ENCODE data around the gene CLEC4M. TPM values are rescaled to one million over a fixed set of nuclear protein-coding genes. Genes with fewer than 3 reads are reported as not detected.
"Not testable (repeated sequence)": the region's sequence is repeated elsewhere in the genome, so short reads cannot be mapped to it uniquely, and the experiment has no call there.

Gene CLEC4M
- total RNA-seq, 2 donors from 2014 or later, result not detected

DNA sequence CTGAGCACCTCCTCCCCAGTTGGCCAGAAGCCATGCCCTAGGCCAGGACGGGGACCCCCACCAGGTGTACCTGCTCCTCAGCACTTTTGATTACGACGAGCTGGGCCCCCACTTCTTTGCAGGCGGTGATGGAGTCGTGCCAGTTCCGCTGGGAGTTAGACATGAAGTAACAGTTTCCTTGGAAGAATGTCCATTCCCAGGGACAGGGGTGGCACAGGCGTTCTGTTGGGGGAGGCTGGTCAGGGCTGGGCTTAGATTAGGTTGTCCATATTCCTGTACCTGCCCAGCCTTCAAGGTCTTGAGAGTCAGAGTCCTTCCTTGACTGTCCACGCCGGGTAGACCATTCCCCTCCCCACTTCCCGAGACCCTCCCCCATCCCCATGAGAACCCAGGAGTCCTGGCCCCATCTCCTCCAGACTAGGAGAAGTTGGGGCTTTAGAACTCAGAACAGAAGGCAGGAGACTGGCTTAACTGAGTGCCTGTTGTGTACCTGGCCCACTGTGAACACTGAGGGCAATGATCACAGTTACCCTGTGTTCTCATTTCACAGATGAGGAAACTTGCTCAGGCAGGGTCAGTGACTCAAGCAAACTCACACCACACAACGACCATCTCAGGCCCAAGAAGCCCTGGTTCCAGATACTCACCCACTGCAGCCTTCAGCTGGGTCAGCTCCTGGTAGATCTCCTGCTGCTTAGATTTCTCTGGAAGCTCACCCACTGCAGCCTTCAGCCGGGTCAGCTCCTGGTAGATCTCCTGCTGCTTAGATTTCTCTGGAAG lies 18.0 kb upstream of the CLEC4M start:
- Histone ChIP-seq H3K9me3 (no peaks in the 10 kb centered on the region), H3K4me1 (ENCODE audit: control insufficient read depth in 1 of 2, low read depth in 2 of 2) (no peaks in the 10 kb centered on the region), H3K36me3 (no peaks in the 10 kb centered on the region), H3K4me3 (no peak overlapping the region), H3K27me3 (replicated peaks; ENCODE audit: insufficient read depth) (no peaks in the 10 kb centered on the region), H3K27ac (no peak overlapping the region)
- TF ChIP-seq, protein P1, sequence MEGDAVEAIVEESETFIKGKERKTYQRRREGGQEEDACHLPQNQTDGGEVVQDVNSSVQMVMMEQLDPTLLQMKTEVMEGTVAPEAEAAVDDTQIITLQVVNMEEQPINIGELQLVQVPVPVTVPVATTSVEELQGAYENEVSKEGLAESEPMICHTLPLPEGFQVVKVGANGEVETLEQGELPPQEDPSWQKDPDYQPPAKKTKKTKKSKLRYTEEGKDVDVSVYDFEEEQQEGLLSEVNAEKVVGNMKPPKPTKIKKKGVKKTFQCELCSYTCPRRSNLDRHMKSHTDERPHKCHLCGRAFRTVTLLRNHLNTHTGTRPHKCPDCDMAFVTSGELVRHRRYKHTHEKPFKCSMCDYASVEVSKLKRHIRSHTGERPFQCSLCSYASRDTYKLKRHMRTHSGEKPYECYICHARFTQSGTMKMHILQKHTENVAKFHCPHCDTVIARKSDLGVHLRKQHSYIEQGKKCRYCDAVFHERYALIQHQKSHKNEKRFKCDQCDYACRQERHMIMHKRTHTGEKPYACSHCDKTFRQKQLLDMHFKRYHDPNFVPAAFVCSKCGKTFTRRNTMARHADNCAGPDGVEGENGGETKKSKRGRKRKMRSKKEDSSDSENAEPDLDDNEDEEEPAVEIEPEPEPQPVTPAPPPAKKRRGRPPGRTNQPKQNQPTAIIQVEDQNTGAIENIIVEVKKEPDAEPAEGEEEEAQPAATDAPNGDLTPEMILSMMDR (IDR thresholded peaks at IDR 0.05), result no peak
- ATAC-seq (ENCODE audit: insufficient number of reproducible peaks, low FRiP score, low read depth), result no peak
- no peak for DNase-seq (ENCODE audit: low spot score)

DNA sequence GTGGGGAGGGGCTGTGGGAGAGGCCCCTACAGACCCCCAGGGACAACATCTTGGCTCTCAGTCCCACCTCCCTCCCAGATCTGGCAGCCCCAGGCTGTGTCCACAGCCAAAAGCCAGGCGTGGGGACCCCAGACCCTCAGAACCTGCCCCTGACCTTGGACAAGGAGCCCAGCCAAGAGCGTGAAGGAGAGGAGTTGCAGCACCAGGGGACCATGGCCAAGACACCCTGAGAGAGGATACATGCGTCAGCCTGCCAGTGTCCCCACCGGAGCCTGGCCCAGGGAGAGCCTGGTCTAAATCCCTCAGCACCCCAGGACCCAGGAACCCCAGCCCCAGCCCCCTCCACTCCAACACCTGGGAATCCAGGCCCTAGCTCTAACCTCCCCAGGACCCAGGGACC lies 16.7 kb upstream of the CLEC4M start:
- not testable (repeated sequence) for DNase-seq (ENCODE audit: low spot score); H3K27me3 ChIP-seq (replicated peaks; ENCODE audit: insufficient read depth); H3K36me3 ChIP-seq; H3K4me3 ChIP-seq; H3K27ac ChIP-seq; H3K9me3 ChIP-seq; H3K4me1 ChIP-seq (ENCODE audit: control insufficient read depth in 1 of 2, low read depth in 2 of 2); ATAC-seq (ENCODE audit: insufficient number of reproducible peaks, low FRiP score, low read depth)

DNA sequence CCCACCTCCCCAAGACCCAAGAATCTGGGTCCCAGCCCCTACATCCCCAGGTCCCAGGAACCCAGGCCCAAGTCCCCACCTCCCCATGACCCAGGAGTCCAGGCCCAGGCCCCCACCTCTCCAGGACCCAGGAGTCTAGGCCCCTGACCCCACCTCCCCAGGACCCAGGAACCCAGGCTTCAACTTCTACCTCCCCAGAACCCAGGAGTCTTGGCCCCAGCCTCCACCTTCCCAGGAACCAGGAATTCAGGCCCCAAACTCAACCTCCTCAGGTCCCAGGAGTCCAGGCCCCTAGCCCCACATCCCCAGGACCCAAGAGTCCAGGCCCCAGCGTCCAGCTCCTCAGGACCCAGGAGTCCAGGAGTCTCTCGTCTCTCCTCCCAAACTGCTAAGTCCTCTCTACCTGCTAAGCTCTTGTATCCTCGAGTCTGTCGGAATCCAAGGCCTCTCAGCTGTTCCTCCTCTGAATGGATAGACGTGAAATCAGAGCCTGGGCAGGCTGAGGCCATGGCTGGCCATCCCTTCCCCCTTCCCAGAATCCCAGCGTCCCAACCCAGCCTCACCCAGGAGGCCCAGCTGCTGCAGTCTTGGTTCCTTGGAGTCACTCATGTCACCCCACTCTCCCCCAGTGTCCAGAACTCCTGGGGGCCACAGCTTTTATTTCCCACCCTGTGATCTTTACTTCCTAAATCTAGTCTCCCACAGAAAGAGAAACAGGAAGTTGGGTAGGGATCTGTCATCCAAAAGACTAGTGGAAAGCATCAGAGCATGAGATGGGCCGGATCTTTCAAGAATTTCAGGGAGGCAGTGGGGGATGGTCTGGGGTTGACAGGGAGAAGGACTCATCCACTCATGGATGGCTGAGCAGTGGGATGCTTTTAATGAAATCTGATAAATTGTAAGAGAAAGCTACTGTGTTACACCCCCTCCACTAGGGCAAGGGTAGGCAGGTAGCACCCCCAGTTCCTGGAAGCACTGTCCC lies 15.8 kb upstream of the CLEC4M start, which contains the start of gene CD209:
CD209 (minus strand) TSS at position 632 of the 982 bp plus-strand sequence; CDS start at position 609, 23 bp downstream.
- DNase-seq (ENCODE audit: low spot score) (no peak), ATAC-seq (ENCODE audit: insufficient number of reproducible peaks, low FRiP score, low read depth) (no peak)
- Histone ChIP-seq H3K27me3 (replicated peaks; ENCODE audit: insufficient read depth) (no peaks in the 10 kb centered on the region), H3K4me3 (no peak within 1 kb of the TSS), H3K27ac (no peak within 1 kb of the TSS), H3K4me1 (ENCODE audit: control insufficient read depth in 1 of 2, low read depth in 2 of 2) (no peaks in the 10 kb centered on the region), H3K9me3 (no peaks in the 10 kb centered on the region), H3K36me3 (no peaks in the 10 kb centered on the region)
- TF ChIP-seq, protein P1 (IDR thresholded peaks at IDR 0.05), result no peak

DNA sequence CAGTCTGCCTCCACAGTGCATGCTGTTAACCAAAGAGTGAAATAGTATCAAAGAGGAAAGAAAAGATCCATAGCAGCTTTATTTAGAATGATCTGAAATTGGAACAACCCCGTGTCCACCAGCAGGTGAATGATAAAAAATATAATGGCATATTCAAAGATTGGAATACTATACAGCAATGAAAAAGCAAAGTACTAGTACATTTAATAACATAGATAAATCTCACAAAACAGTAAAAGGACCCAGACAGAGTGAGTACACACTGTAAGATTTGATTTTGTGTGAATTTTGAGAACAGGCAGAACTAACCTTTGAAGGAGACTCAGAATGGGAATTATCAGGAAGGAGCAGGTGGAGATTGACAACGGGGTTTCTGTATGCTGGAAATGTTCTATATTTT lies 14.9 kb upstream of the CLEC4M start:
- ATAC-seq (ENCODE audit: insufficient number of reproducible peaks, low FRiP score, low read depth) (no peak), DNase-seq (ENCODE audit: low spot score) (no peak)
- Histone ChIP-seq H3K36me3 (no peaks in the 10 kb centered on the region), H3K27ac (no peak overlapping the region), H3K4me3 (no peak overlapping the region), H3K27me3 (replicated peaks; ENCODE audit: insufficient read depth) (no peaks in the 10 kb centered on the region), H3K9me3 (no peaks in the 10 kb centered on the region), H3K4me1 (ENCODE audit: control insufficient read depth in 1 of 2, low read depth in 2 of 2) (no peaks in the 10 kb centered on the region)
- TF ChIP-seq, protein P1 (IDR thresholded peaks at IDR 0.05), result no peak

- Histone ChIP-seq H3K27me3 (replicated peaks; ENCODE audit: insufficient read depth) (no peaks in the 10 kb centered on the region), H3K4me1 (ENCODE audit: control insufficient read depth in 1 of 2, low read depth in 2 of 2) (no peaks in the 10 kb centered on the region), H3K36me3 (no peaks in the 10 kb centered on the region), H3K9me3 (no peaks in the 10 kb centered on the region), H3K27ac (no peak overlapping the region), H3K4me3 (no peak overlapping the region)
- DNase-seq (ENCODE audit: low spot score), result no peak
- TF ChIP-seq, protein P1 (IDR thresholded peaks at IDR 0.05), result no peak
- no peak for ATAC-seq (ENCODE audit: insufficient number of reproducible peaks, low FRiP score, low read depth)
Measured at GRCh38 chr19:7748756-7749155, 14.3 kb upstream of the CLEC4M start.
